Left renal cortex interstitium (tissue), 4 donors: ENCODE data around the gene GRP. TPM values are rescaled to one million over a fixed set of nuclear protein-coding genes. Genes with fewer than 3 reads are reported as not detected.
"Not testable (repeated sequence)": the region's sequence is repeated elsewhere in the genome, so short reads cannot be mapped to it uniquely, and the experiment has no call there.

Experiments used
- DNase-seq, 4 donors: peaks; one replicate each; pipeline ENCODE4 v3.0.0-alpha.2; 2013; ENCODE audit warnings: low read depth in 4 of 4, low spot score in 2 of 4, missing footprints in 1 of 4
- polyA plus RNA-seq, 4 donors: library from polyadenylated mRNA; unstranded; fragments of 120-200 nt; gene quantifications; one replicate each; pipeline ENCODE4 v1.2.1, GENCODE V29; 2013; ENCODE audit not compliant: insufficient read length in 4 of 4

The GRP gene
- polyA plus RNA-seq, 4 donors, result 0.55 to 3.3 (median 1.7) TPM

DNA sequence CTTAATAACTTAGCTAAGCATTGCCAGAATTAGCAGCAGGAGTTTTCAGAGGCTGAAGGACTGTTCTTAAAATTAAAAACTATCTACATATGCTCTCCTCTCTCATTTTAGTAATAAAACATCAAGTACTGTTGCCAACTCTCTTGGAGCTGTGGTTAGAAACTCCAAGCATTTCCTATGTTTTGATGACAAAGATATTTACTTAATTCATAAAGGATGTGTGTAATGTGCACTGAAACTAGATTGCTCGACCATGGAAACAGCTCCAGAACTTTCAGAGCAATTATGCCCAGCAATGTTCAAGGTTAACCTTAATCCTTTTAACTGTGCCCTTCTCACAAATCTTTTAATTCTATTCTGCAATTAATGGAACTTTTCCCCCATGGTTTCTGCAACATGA, 8.4 kb downstream of the GRP start:
- DNase-seq, result no peak

DNA sequence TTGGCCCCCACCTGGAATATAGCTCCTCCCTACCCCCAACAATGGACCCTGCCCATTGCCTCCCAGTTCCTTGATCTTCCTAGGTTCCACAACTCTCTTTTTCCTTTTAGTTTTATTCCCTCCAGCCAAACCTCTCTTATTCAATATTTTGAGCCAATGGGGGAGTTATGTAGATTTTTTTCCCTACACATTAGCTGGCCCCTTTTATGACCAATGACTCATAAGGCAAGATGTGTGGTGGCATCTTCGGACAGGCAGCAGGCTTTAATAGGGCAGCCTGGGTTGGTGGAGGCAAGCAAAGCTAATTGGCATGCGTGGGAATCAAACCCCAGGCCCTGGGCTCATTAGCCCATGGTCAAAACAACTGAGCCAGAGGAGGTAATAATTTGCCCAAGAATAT, 9.2 kb downstream of the GRP start:
- no peak for DNase-seq

DNA sequence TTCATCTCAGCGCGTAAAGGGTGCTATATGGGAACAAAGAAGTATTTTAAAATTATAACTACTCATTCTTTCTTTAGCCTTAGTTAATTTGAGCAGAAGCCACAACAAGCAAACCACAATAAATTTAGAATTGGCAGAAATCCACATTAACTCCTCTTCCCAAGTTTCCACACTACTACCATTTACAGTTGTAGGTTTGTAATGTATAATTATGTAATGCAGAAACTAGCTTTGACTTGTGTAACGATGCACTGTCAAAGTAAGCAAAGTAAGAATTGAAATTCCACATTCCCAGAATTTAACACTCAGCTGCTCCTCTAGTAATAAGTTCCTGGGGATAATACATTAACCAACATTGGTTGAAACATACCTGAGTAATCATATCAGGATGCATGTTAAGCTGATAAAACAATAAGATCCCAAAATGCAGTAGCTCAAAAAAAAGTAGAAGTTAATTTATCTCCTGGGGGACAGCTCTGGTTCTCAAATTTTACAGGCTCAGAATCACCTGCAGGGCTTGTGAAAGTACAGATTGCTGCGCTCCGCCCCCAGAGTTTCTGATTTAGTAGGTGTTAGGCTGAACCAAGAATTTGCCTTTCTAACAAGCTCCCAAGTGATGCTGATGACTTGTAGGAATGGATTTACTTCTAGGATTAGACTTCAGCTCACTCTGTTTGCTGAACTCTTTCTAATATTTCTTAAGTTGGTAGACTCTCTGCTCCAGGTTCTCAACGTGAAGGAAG, 9.9 kb downstream of the GRP start:
- no peak for DNase-seq

DNA sequence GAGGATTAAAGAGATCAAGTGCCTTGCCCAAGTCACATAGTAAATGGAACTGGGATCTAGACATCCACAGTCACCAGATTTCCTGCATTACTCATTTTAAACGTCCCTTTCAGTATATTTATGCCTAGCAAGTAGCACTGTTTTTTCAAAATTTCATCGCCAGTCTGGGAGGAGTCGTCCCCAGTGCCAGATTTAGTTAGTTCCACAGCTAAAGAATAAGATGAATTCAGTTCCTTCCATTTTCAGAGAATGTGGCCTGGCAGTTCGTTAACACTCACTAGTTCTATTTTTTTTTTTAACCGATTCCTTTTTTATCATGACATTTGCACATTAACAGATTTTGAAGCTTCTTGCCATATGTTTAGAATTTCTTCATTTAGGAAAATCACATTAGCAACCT, 11.2 kb downstream of the GRP start:
- DNase-seq, result no peak

DNA sequence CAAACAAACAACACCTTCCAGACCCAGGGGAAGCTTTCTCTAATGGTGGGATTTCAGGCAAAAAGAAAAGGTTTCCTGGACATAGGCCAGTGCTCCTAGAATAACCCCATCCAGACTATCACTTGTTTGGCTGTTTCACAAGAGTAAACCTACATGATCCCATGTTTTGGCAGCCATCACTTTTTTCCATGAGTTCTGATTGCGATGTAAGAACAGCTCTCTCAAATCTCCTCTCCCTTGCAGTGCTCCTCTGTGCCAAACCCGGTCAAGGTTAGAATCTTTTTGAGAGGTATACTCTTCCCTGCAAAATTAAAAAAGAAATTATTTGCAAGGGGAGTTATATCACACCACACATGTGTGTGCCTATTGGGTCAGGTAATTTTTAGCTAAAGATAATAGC, 11.9 kb downstream of the GRP start:
- no peak for DNase-seq

DNA sequence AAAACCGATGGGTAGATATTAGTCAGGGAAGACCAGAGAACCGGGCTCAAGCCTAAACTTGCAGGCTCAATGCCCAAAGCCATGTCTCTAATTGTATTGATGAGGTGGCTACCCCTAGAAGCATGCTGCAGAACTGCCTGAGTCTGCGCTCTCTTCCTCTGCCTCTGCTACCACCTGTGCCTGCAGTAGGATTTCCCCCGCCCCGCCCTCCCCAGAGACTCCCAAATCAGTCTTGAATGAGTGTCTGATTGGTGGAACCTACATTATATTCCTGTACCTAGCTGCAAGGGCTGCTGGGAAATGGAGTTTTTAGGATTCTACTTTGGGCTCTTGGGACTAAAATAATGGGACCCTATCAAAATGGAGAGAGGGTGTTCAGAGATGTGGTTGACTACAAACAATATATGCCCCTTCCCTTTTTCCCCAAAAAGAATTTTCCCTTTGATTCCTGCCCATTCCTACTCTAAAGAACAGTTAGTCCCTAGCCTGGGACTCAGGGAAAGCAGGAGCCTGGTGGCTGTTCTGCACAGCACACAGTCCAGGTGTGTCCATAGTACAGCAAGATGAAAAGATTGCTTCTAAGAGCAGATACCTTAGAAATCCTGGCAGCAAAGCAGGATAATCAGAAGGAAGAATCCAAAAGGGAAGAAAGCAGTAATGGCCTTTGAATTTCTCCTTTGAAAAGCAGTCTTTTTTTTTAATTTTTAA, 12.5 kb downstream of the GRP start:
- no peak for DNase-seq

DNA sequence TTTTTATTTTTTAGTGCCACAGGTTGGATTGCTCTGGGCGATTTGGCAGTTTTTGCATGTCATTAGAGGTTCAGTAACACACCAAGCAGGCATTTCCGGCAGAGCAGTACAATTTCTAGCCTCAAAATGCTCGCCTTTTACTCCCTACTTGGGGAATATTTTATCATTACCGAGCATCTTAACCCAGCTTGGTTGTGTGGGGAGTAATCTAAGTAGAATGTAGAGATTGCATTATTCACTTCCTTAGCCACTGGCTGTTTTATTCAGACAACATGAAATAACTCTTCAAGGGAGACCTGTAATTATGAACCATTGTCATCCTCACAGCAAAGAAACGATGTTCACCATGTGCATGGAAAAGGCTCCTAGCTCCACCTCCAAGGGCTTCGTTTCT, 13.1 kb downstream of the GRP start:
- no peak for DNase-seq

DNA sequence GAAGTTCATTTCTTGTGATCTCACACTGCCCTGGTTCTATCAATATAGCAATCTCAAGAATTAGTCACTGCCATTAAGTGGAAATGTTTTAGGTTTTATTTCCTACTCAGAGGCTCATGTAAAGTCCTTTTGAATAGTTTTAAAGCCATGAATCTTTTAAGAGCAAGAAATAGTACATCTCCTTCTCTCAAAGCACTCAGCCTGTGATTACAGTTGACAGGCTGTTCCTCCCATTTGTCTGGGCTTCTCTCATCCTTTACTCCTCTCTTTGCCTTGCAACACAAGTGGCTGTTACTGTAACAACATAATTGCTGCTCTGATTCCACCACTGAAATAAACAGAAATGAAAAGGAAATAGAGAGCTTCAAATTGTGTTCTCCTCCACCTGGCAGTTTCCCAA, 18.4 kb downstream of the GRP start:
- no peak for DNase-seq

DNA sequence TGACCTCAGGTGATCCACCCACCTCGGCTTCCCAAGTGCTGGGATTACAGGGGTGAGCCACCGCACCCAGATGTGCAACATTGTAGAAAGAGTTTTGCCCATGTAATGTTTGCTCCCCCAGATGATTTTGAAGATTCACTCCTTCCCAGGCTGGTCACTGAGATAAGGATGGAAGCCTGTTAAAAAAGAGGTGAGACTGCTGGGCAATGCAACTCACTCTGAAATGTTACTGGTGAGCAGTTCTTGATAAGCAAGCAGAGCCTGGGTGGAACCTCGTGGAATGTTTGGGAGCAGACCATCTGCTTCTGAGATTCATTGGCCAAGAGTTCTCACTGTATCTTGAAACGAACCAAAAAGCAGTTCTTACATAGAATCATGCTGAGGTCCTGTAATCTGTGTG, 19.7 kb downstream of the GRP start:
- DNase-seq, result no peak

DNA sequence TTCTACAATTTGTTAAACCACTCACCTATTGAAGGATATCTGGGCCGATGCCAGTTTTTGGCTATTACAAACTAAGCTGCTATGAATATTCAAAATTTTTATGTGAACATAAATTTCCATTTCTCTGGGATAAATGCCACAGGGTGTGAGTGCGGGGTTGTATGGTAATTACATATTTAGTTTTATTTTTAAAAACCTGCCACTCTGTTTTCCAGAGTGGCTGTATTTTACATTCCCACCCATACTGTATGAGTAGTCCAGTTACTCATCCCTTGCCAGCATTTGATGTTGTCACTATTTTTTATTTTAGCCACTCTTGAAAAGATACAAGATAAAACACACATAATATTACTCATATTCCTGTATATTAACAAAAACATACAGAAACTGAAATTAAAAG, 22.9 kb downstream of the GRP start:
- no peak for DNase-seq

DNA sequence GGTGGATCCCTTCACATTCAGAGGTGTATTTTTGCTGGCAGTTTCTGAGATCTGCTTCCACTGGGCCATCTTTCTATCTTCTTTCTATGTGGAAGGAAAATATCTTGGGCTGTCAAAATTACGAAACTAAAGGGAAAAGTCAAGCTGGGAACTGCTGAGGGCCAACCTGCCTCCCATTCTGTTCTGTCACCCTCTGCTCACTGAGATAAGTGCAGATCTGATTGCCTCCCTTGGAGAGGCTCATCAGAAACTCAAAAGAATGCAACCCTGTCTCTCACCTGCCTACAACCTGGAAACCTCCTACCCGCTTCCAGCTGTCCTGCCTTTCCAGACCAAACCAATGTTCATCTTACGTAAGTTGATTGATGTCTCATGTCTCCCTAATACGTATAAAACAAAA, 26.8 kb downstream of the GRP start:
- DNase-seq, result no peak

DNA sequence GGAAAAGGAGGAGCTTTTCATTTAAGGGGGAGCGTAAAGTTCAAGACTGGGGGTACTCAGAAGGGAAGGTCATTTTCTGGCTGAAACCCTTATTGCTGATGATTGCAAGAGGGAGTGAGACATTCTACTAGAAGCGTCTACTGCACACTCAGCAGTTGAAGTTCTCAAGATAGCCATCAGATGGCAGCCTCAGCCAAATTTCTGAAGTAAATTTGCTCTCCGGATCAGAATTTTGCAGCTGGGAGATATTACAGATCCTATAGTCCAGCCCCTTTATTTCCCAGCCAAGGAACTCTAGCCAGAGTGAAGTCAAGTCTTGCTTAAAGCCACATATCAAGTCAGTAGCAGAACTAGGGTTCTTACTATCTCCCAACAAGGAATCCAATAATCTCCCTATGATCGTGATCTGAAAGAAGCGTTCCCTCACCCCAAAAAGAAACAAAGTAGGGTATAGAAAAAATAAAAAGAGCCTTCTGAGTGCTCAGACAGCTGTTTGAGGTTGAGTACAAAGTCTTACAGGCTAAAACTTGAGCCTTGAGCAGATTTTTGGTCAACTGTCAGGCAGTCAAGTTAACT, 29.3 kb downstream of the GRP start:
- DNase-seq, result peak in 3 of 4 donors; percentile 52 to 78 (median 61)

DNA sequence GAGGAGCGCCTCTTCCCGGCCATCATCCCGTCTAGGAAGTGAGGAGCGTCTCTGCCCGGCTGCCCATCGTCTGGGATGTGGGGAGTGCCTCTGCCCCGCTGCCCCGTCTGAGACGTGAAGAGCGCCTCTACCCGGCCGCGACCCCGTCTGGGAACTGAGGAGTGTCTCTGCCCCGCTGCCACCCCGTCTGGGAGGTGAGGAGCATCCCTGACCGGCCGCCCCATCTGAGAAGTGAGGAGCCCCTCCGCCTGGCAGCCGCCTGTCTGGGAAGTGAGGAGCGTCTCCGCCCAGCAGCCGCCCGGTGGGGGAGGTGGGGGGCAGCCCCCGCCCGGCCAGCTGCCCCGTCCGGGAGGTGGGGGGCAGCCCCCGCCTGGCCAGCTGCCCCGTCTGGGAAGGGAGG, 35.5 kb downstream of the GRP start:
- DNase-seq, result not testable (repeated sequence)

DNA sequence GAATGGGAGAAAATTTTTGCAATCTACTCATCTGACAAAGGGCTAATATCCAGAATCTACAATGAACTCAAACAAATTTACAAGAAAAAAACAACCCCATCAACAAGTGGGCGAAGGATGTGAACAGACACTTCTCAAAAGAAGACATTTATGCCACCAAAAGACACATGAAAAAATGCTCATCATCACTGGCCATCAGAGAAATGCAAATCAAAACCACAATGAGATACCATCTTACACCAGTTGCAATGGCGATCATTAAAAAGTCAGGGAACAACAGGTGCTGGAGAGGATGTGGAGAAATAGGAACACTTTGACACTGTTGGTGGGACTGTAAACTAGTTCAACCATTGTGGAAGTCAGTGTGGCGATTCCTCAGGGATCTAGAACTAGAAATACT, 41.9 kb downstream of the GRP start:
- DNase-seq, result not testable (repeated sequence)

DNA sequence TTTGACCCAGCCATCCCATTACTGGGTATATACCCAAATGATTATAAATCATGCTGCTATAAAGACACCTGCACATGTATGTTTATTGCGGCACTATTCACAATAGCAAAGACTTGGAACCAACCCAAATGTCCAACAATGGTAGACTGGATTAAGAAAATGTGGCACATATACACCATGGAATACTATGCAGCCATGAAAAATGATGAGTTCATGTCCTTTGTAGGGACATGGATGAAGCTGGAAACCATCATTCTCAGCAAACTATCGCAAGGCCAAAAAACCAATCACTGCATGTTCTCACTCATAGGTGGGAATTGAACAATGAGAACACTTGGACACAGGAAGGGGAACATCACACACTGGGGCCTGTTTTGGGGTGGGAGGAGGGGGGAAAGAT, 42.3 kb downstream of the GRP start:
- not testable (repeated sequence) for DNase-seq

DNA sequence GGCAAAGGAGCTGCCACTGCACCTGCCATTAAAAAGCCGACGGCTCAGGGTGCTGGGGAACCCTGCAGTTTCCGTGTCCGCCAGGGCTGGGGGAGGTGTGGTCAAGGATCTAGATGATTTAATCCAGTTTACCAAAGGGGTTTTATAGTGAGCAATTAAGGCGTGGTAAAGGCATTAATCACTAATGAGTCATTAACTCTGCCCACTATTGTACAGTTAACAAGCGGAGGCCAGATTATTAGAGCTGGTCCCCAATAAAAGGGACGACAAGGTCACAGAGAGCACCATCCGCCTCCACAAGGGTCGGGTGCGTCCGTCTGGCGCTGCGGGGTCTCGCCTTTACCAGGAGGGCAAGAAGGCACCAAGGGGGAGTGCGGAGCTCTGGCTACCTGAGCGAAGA, 43.7 kb downstream of the GRP start:
- no peak for DNase-seq

DNA sequence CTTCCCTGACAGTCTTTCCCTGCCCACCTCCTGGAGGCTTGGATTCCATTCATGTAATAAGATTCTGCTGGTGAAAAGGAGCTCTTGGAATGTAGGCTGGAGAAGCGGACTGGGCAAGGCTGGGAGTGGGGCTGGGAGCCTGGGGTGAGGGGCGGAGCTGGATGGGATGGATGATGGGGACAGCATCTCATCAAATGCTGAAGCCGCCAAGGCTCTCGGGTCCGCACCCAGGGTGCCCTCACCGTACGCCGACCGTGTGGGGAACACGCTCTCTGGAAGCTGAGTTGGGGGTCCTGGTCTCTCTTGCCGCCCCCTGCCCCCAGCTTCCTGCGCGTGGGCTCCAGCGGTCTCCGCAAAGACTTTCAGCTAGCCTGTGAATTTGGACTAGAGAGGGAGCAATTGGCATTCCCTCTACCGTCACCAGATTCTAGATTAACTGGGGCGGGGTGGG, 44.2 kb downstream of the GRP start:
- DNase-seq, result no peak

DNA sequence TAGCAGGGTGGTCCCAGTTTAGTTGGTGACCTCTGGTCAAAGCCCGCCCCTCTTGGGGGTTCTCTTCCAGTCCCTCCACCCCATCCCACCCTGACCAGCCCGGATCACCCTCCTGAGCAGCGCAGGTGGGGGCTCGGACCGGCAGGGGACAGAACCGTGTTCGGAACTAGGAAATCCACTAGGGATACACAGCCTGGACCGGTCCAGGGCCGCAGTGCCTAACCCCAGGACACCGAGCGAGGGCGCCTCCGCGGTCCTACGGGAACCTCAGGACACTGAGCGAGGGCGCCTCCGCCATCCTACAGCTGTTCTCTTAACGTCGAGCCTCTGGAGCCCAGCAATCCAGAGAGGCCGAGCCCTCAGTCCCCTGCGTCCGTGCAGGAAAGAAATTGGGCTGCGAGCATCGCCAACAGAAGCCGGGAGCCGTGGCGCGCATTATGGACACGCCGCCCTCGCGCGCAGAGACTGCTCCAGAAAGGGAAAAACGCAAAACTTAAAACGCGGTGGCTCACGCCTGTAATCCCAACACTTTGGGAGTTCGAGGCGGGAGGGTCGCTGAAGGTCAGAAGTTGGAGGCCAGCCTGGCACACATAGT, 44.8 kb downstream of the GRP start:
- DNase-seq, result no peak

DNA sequence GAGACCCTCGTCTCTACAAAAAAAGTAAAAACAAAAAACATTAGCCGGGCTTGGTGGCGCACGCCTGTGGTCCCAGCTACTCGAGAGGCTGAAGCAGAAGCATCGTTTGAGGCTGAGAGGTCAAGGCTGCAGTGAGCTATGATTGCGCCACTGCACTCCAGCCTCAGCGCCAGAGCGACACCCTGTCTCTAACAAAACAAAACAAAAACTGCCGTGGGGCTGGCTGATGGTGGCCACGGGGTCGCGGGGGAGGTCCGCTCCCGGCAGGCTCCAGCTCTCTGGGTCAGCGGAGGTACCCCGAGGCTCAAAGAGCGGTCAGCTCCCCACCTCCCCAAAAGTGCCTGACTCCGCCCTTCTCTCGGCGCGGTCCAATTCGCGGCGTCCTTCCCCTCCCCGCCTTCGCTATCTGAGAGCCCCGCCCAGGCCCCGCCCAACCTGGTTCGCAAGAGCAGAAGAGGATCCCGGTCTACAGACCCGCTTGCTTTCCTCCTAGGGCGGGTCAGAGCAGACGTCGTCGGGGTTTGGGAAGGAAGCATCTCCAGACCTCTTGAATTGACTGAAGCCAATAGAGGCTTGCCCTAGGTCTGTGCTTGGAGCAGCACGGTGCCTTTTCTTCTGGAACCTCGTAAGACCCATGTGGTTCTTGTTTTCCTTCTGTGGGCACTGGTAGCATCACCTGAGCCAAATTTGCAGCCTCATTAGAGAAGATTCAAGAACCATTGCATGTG, 45.5 kb downstream of the GRP start:
- no peak for DNase-seq

DNA sequence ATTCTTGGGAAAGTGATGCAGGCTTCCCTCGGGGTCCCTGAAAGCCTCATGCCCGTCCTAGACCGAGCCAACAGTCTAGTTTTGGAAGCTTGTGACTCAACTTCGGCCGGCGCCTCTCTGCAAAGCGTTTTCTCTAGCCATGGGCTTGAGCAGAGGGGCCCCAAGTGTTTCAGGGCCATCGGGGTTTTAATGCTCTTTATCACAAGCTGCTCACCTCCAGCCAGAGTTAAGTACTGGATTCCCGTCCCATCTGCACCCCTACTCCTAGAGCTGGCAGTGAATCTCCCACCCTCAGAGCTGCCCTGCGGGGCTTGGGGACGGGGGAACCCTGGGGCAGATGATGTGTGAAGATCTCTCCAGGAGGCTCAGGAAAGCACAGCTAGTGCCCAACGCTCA, 46.0 kb downstream of the GRP start:
- DNase-seq, result no peak

DNA sequence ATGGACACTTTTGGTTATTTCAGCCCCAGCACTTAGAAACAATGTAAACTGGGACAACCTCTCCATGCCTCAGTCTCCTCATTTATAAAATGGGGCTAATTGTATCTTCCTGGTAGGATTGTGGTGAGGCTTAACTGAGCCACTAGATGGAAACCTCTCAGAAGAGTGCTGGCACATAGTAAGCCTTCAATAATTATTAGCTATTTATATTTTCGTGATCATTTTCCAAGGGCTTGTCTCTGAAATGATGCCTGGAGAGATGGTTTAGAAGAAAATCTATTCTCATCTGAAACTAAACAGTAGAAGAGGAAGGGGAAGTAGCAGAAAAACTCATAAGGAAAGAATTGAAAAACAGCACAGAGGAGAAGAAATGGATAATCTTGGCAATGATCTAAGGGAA, 46.5 kb downstream of the GRP start:
- DNase-seq, result no peak
